IMR-90 (cell line): ENCODE data around the gene PHC2.

Experiments
- BHLHE40 ChIP-seq: fragments of 150-350 bp; IDR thresholded peaks from 2 replicates; pipeline ENCODE4 v1.6.1; 2016; ENCODE audit warnings: mild to moderate bottlenecking, low read depth, low read length
- CEBPB ChIP-seq: IDR thresholded peaks from 2 replicates; pipeline ENCODE4 v1.6.1; 2012; ENCODE audit warnings: low read depth, low read length, improper control_type of control experiment
- CTCF ChIP-seq: conservative IDR thresholded peaks from 2 replicates; pipeline ENCODE4 v1.5.1; 2012; ENCODE audit warnings: mild to moderate bottlenecking, low read depth, low read length, improper control_type of control experiment
- FOS ChIP-seq: fragments of 150-350 bp; IDR thresholded peaks from 2 replicates; pipeline ENCODE4 v1.6.1; 2016; ENCODE audit warnings: low read depth, low read length
- MAFK ChIP-seq: IDR thresholded peaks from 2 replicates; pipeline ENCODE4 v1.6.1; 2012; ENCODE audit warnings: low read depth, low read length, improper control_type of control experiment
- POLR2A ChIP-seq: IDR thresholded peaks from 2 replicates; pipeline ENCODE4 v1.6.1; 2012; ENCODE audit warnings: mild to moderate bottlenecking, low read depth, low read length
- RAD21 ChIP-seq: IDR thresholded peaks from 2 replicates; pipeline ENCODE4 v1.6.1; 2012; ENCODE audit warnings: low read length, improper control_type of control experiment
- RCOR1 ChIP-seq: IDR thresholded peaks from 2 replicates; pipeline ENCODE4 v1.6.1; 2012; ENCODE audit warnings: mild to moderate bottlenecking, low read length, improper control_type of control experiment; ENCODE audit not compliant: insufficient replicate concordance
- SMC3 ChIP-seq: fragments of 150-350 bp; IDR thresholded peaks from 2 replicates; pipeline ENCODE4 v1.6.1; 2016; ENCODE audit warnings: low read depth, mild to moderate bottlenecking, antibody characterized with exemption, low read length, moderate library complexity
- USF2 ChIP-seq: fragments of 150-350 bp; IDR thresholded peaks from 2 replicates; pipeline ENCODE4 v1.6.1; 2017; ENCODE audit warnings: mild to moderate bottlenecking, antibody characterized with exemption, low read length, low read depth

- TF ChIP-seq MAFK (no peak), CTCF (no peak), RAD21 (no peak), POLR2A (no peak), USF2 (no peak), CEBPB (no peak), BHLHE40 (no peak), RCOR1 (no peak), FOS (no peak), SMC3 (no peak)
Measured at GRCh38 chr1:33288976-33289857, 141.7 kb downstream of the PHC2 start.
